Small intestine (tissue), 7 donors: ENCODE measurements around the gene CEP44. TPM values are rescaled to one million over a fixed set of nuclear protein-coding genes. Genes with fewer than 3 reads are reported as not detected.

Experiments
- DNase-seq, 2 donors: peaks; one replicate each; pipeline versions ENCODE4 v3.0.0 to v3.0.0-alpha.2; 2013
- FAIRE-seq: peaks from 2 replicates; lab custom pipeline; 2012; peaks lifted over from hg19 to GRCh38; lab: Jason Lieb, UNC
- H3K27ac ChIP-seq, 3 donors: one replicate each; pipeline ENCODE4 v1.5.1; 2013; ENCODE audit warnings: low read length in 2 of 3, mild to moderate bottlenecking in 2 of 3, control low read depth in 1 of 3, inconsistent platforms in 1 of 3, low read depth in 1 of 3, moderate library complexity in 1 of 3
- H3K27me3 ChIP-seq, 3 donors: one replicate each; pipeline ENCODE4 v1.6.1; 2013; ENCODE audit warnings: low read length in 3 of 3, inconsistent platforms in 1 of 3; ENCODE audit not compliant: control insufficient read depth in 3 of 3, insufficient read depth in 3 of 3
- H3K36me3 ChIP-seq, 3 donors: one replicate each; pipeline ENCODE4 v1.6.1; 2013; ENCODE audit warnings: low read length in 3 of 3, inconsistent platforms in 1 of 3, low read depth in 1 of 3, mild to moderate bottlenecking in 1 of 3, moderate library complexity in 1 of 3; ENCODE audit not compliant: control insufficient read depth in 3 of 3, insufficient read depth in 2 of 3
- H3K4me1 ChIP-seq, 3 donors: one replicate each; pipeline ENCODE4 v1.6.1; 2013; ENCODE audit warnings: low read length in 2 of 3, inconsistent platforms in 1 of 3, low read depth in 1 of 3, mild to moderate bottlenecking in 1 of 3, moderate library complexity in 1 of 3; ENCODE audit not compliant: control insufficient read depth in 3 of 3, insufficient read depth in 2 of 3
- H3K4me3 ChIP-seq, 3 donors: one replicate each; pipeline ENCODE4 v1.5.1; 2013; ENCODE audit warnings: low read length in 3 of 3, control low read depth in 1 of 3, inconsistent platforms in 1 of 3, low read depth in 1 of 3, mild to moderate bottlenecking in 1 of 3, moderate library complexity in 1 of 3
- H3K9me3 ChIP-seq, 2 donors: one replicate each; pipeline ENCODE4 v1.6.1; 2013; ENCODE audit warnings: low read depth in 1 of 2, low read length in 1 of 2; ENCODE audit not compliant: control insufficient read depth in 2 of 2, insufficient read depth in 1 of 2
- WGBS, 3 donors: extraction: QIAGEN DNeasy Blood & Tissue Kit; methylation state at CpG; one replicate each; pipeline ENCODE4 v1.1.7; 2013; 5-methylcytosine and 5-hydroxymethylcytosine counted together
- polyA plus RNA-seq, 4 donors: library from polyadenylated mRNA; stranded (reverse) in 3 of 4; unstranded in 1 of 4; fragments of 200-250 nt in 3 of 4; fragments of 120-200 nt in 1 of 4; gene quantifications; one replicate each; pipeline versions ENCODE4 v1.2.1 to v1.2.3, GENCODE V29; 2013
- donor health status: healthy with polysubstance abuse.
- donor health status: control.
- donor health status: control.
- donor health status: Bipolar disorder and iron deficiency.
- donor health status: healthy.

CEP44 gene
- polyA plus RNA-seq, 4 donors, result 4.1 to 21.2 (median 5.5) TPM

- no peak overlapping the region for H3K27ac ChIP-seq
- 92 to 95% (median 94%) methylated on average over 3 of the region's 3 CpGs for WGBS, 3 donors
- peaks cover 0 to 2% (median 0%) of the 10 kb centered on the region in 3 donors for H3K36me3 ChIP-seq
- no peak for FAIRE-seq
- DNase-seq, result no peak
- H3K9me3 ChIP-seq, result no peaks in the 10 kb centered on the region
- no peaks in the 10 kb centered on the region for H3K4me1 ChIP-seq
- H3K27me3 ChIP-seq, result no peaks in the 10 kb centered on the region
- H3K4me3 ChIP-seq, result no peak overlapping the region
These were observed 20.3 kb upstream of the CEP44 start for GRCh38 chr4:174263445-174263736.

- Histone ChIP-seq H3K27me3 (no peaks in the 10 kb centered on the region), H3K9me3 (no peaks in the 10 kb centered on the region), H3K27ac (no peak overlapping the region), H3K36me3 (peaks cover 0 to 2% (median 0%) of the 10 kb centered on the region in 3 donors), H3K4me3 (no peak overlapping the region), H3K4me1 (no peaks in the 10 kb centered on the region)
- FAIRE-seq, result no peak
- WGBS, 3 donors, result 64 to 83% (median 70%) methylated on average over 2 of the region's 2 CpGs
- DNase-seq, result no peak
These were observed 17.8 kb upstream of the CEP44 start for GRCh38 chr4:174265916-174266315.

- no peaks in the 10 kb centered on the region for H3K9me3 ChIP-seq
- no peak for FAIRE-seq
- no peaks in the 10 kb centered on the region for H3K27me3 ChIP-seq
- WGBS, 3 donors, result 81 to 92% (median 87%) methylated on average over 2 of the region's 2 CpGs
- H3K27ac ChIP-seq, result no peak overlapping the region
- peaks cover 0 to 2% (median 0%) of the 10 kb centered on the region in 3 donors for H3K36me3 ChIP-seq
- no peak for DNase-seq
- no peaks in the 10 kb centered on the region for H3K4me1 ChIP-seq
- no peak overlapping the region for H3K4me3 ChIP-seq
These were observed 17.3 kb upstream of the CEP44 start for GRCh38 chr4:174266416-174266815.

DNA sequence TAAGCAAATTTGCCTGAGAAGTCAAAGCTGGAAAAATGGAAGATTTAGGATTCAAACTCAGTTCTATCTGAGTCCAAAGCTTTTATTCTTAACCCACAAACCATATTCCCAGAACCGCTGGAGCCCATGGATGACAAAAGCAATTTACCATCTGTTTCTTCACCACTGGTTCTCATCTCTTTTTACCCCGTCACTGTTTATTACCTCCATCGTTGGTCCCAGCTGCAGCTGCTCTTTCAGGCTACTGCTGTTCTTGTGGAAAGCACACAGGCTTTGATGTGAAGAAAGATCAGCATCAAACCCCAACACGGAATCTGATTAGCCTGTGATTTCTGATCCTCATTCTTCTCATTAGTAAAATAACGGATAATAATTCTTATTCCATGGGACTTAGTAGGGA lies 9.8 kb upstream of the CEP44 start:
- Histone ChIP-seq H3K27ac (no peak overlapping the region), H3K36me3 (peaks cover 0 to 2% (median 0%) of the 10 kb centered on the region in 3 donors), H3K27me3 (no peaks in the 10 kb centered on the region), H3K4me3 (no peak overlapping the region), H3K4me1 (no peaks in the 10 kb centered on the region), H3K9me3 (no peaks in the 10 kb centered on the region)
- DNase-seq (no peak), FAIRE-seq (no peak)
- WGBS, 3 donors, result 80 to 84% (median 81%) methylated on average over 5 of the region's 5 CpGs

GRCh38 chr4:174274436-174274835 lies 9.3 kb upstream of the CEP44 start:
- H3K4me1 ChIP-seq, result no peaks in the 10 kb centered on the region
- 85 to 91% (median 88%) methylated on average over 3 of the region's 3 CpGs for WGBS, 3 donors
- no peaks in the 10 kb centered on the region for H3K27me3 ChIP-seq
- H3K27ac ChIP-seq, result no peak overlapping the region
- no peaks in the 10 kb centered on the region for H3K9me3 ChIP-seq
- DNase-seq, result no peak
- FAIRE-seq, result no peak
- peaks cover 0 to 2% (median 0%) of the 10 kb centered on the region in 3 donors for H3K36me3 ChIP-seq
- H3K4me3 ChIP-seq, result no peak overlapping the region

GRCh38 chr4:174275101-174275500 lies 8.6 kb upstream of the CEP44 start:
- no peaks in the 10 kb centered on the region for H3K4me1 ChIP-seq
- H3K27me3 ChIP-seq, result no peaks in the 10 kb centered on the region
- 74 to 90% (median 82%) methylated on average over 3 of the region's 3 CpGs for WGBS, 3 donors
- FAIRE-seq (no peak), DNase-seq (no peak)
- H3K9me3 ChIP-seq, result no peaks in the 10 kb centered on the region
- H3K36me3 ChIP-seq, result peaks cover 0 to 2% (median 0%) of the 10 kb centered on the region in 3 donors
- H3K4me3 ChIP-seq, result no peak overlapping the region
- no peak overlapping the region for H3K27ac ChIP-seq

DNA sequence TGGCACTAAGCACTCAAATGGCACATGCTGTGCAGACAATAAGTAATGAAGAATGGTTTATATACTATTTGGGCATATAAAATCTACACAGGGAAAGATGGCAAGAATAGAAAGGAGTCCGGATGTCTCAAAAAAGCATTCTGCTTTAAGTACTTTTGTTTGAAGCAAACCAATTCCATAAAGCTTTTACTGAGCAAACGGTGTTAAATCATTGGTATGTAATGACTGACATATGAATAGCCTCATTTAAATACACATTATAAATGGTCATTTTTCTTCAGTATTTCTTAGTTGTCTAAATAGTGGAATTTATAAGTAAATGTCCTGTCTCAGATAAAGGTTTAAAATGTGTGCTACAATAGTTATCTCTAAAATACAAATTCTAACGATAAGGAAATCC lies 6.3 kb upstream of the CEP44 start:
- Histone ChIP-seq H3K27ac (no peak overlapping the region), H3K27me3 (no peaks in the 10 kb centered on the region), H3K36me3 (peaks cover 0 to 2% (median 0%) of the 10 kb centered on the region in 3 donors), H3K4me1 (peaks cover 0 to 3% (median 0%) of the 10 kb centered on the region in 3 donors), H3K9me3 (no peaks in the 10 kb centered on the region), H3K4me3 (no peak overlapping the region)
- DNase-seq, result no peak
- FAIRE-seq, result no peak
- 74 to 77% (median 76%) methylated on average over 3 of the region's 3 CpGs for WGBS, 3 donors

- no peak for DNase-seq
- Histone ChIP-seq H3K4me1 (peaks cover 0 to 3% (median 0%) of the 10 kb centered on the region in 3 donors), H3K9me3 (no peaks in the 10 kb centered on the region), H3K27me3 (no peaks in the 10 kb centered on the region), H3K36me3 (peaks cover 0 to 2% (median 0%) of the 10 kb centered on the region in 3 donors), H3K4me3 (no peak overlapping the region), H3K27ac (no peak overlapping the region)
- no peak for FAIRE-seq
These were observed 5.2 kb upstream of the CEP44 start for GRCh38 chr4:174278467-174278866.

- Histone ChIP-seq H3K9me3 (no peaks in the 10 kb centered on the region), H3K27me3 (no peaks in the 10 kb centered on the region), H3K4me1 (peaks cover 0 to 4% (median 3%) of the 10 kb centered on the region in 3 donors), H3K36me3 (no peaks in the 10 kb centered on the region), H3K27ac (no peak overlapping the region), H3K4me3 (no peak overlapping the region)
- WGBS, 3 donors, result 91 to 94% (median 91%) methylated on average over 3 of the region's 3 CpGs
- FAIRE-seq, result no peak
- DNase-seq, result no peak
These were observed 4.1 kb upstream of the CEP44 start for GRCh38 chr4:174279433-174280155.
